NAMALWA (cell line): ENCODE measurements around the gene IER5.
A peak's percentile ranks its signal among the peaks of the same experiment; 100 is the strongest.

Experiments used
- DNase-seq: peaks from one replicate; pipeline ENCODE4 v3.0.0-alpha.2; 2015; ENCODE audit warnings: low spot score

The IER5 gene

DNA sequence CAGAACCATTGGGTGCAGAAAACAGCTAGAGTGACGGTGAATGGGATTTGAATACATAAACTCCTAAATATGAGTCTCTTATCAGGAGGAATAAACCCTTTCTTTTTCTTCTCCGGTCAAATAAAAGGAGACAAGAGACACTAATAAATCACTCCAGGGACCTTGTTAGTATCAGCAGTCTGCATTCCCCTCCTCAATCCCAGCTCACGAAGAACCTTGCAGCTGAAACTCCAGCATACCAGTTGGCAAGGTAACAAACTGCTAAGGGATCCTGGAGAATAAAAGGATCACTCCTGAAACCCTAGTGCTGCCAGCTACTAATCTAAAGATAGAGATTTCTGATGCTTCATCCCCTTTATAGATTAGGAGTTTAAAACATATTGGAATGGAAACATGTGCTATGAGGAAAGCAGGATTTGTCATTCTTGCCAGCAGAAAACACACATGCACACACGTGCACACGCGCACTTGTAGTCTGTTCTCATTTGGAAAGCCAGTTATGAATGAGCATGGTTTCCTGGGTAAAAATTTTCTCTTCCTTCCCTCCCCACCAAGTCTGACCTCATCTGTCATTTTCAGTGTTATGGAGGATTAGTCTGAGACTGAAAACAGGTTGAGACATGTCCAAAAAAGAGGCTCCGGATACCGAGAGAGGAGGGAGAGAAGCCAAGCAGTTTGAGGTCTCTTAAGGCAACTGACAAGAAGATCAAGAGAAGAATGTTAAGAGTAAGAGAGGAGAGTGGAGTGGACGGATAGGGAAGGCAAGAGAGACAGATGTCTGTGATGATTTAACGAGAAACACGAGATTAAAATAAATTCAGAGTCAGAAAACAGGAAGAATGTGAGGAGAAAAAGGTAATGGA, 10.9 kb downstream of the IER5 start:
- DNase-seq, result no peak

DNA sequence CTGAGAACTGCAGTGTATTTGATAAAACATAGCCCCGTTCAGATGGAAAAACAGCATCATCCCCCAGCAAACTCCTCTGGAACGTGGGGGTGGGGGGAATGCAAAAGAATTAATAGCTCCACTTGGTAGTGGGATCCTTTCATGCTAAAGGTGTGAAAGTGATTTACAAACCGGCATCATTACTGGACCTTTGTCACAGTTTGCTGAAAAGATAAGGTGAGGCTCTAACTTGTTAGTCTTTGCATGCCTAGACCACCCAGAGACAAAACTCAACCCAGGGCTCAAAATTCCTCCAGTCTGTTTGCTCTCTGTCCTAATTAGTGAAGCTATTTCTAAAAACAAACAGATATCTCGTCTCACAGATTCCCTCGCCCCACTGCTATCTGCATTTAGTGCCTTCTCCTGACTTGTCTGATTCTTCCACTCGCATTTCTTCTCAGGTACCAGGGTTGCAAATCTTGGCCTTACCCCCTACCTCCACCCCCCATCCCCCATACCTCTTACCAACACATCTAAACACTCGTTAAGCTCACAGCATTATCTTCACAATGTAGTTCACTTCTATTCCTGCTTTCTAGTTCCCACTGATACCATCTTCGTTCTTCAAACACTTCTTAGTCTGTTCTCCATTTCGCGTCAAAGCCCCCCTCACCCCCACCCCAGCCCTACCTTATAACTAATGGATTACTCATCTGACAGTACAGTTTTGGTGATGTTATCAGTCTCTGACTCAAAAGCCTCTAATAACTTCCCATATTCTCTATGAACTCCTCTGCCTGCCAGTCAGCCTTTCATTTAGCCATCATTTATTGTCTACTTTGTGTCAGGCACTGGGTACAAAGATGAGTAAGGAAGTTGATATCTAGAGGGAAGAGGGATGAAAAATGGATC, 11.8 kb downstream of the IER5 start:
- no peak for DNase-seq

DNA sequence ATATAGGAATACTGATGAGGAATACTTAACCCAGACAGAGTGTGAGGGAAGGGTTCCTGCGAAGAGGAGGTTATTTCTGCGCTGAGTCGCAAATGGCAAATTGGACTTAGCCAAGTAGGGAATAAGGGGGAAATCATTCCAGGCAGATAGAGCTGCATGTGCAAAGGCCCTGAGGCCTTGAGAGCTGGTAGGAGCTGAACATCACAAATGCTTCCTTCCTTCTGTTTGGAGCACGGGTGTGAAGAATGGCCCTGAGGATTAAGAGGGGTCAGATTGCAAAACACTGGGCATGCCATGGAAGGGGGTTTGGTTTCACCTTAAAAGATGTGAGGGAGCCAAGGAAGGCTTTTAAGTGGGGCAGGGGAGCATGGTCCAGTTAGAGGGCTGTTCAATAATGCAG, 12.4 kb downstream of the IER5 start:
- DNase-seq, result no peak

DNA sequence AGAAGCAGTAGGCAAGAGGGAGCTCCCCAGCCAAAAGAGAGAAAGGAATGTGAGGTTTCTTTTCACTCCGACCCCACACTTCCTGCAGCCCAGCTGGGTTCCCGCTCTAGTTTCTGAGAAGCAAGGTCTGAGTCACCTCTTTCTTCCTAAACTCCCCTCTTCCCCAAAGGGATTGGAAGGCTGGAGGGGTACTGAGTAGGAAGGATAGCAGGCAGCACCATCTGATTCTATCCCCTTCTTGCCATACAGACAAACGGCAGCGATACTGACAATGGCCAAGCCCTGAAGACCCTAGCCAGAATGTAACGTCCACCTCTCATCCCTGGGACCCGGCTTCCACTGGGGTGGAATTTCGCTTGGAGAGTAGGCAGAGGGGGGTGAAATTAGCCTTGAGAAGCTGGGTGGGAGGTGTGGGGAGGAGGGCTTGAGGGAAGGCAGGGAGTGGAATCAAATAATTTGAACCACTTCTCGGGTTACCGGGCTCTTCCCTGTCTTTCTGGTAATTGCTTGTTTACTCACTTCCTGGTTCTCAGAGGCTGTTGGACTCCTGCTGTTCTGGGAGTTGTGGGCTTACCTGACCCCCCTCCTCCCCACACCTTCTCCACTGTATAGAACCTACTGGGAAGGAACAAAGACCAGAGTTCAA, 13.2 kb downstream of the IER5 start:
- no peak for DNase-seq

DNA sequence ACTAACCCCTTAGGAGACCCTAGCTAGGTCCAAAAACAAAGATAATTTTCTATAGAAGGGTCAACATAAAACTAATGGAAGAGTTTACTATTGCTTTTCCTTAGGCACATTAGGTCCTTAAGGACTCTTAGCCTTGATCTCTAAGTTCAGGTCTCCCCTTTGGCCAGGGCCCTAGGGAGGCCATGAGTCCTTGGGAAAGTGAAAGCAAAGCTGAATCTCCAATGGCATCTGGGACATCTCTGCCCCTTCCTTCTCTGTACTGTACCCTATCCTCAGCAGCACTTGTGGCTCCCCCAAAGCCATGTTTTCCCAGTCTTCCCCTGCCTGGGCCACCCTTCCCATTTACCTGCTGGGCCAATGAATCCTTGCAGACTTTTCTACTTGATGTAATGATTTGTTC, 14.3 kb downstream of the IER5 start:
- DNase-seq, result no peak

DNA sequence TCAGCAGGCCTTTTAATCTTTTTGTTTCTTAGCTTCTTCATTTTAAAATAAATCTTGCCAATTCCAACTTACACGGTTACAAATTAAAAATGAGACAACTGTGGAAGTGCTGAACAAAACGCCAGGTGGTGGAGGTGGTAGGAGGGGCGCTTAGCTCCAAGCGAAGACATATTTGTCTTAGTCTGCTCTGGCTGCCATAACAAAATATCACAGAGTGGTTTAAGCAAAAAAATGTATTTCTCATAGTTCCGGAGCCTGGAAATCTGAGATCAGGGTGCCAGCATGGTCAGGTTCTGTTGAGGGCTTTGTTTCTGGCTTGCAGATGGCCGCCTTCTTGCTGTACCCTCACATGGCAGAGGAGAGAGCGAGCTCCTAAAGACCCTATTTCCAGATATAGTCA, 14.9 kb downstream of the IER5 start:
- no peak for DNase-seq

DNA sequence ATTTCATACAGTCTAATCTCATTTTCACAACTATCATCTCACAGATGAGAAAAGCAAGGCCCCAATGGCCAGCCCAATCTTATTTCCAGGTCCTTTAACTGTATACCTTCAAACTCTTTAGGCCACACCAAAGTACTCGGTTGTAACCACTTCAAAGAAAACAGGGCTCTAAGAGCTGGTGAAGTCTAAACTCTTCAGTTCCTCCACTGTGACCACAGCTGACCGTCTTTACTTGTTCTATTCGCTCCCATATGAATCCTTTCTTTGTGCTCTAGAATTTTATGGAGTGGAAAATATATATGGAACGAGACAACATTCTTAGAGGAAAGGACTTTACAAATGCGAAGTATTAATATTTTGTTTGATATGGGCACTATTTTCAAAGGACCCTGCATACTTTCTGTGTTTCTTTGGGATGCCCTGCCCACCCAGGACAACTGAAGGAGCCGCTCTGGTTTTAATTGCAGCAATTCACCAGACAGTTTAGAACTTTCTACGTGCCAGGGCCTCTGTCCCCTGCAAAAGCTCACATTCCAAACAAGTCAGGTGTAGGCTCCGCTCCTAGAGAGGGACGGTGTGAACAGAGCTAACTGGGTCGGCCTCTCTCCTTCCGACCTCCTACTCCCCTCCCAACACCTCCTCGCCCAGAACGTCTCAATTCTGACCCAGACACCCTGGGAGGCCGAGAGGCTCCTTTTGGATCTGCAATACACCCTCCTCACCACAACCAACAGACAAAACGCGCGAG, 15.7 kb downstream of the IER5 start:
- DNase-seq, result no peak

DNA sequence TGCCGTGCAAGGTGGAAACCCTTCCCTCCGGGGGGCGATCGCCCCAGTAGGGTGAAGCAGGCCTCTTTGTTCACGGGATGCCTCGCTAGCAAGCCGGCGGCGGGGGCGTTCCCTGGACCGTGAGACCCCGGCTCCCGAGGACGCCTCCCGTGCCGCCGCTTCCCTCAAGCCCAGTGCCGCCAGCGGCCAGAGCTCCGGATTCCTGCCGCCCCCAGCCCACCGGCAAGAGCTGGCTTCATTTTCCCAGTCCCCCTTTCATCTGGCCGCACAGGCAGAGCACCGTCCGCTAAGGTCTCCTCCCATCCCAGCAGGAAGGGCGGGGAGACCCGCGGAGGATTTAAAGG, 16.3 kb downstream of the IER5 start:
- peak; percentile 86 for DNase-seq

DNA sequence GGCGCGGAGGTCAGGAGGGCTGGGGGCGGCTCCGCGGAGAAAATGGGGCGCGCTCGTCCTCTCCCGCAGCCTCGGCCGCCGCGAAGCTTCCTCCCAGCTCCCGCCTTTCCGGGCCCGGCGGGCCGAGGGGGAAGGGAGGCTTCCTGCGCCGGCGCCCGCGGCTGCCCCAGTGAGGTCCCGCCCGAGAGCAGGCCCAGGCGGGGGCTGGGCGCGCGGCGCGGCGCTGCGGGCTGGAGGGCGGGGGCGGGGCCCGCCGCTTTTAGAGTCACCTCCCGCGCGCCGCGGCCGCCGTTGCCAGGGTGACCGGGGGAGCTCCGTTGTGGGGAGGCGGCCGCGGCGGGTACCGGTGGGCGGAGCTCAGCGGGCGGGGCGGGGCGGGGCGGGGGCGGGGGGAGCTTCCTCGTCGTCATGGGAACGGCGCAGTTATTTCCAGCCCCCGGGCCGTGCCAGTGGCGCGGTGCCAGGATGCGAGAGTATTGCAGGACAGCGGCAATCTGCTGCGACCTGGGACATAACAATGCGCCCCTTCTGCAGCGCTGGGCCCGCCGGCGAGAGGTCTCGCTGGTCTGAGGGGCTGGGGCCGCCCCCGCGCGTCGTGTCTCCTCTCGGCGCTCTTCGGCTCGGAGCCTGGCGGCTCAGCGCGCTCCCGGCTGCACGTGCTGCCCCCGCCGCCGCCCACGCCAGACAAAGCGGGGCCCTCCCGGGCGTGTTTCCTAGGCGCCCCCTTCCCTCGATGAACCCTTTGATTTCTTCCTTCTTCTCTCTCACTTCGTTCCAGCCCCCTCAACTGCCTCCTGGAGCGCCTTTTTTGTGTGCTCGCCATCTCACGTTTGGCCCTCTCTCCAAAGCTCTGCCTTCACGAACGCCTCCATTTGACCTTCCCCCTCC, 16.9 kb downstream of the IER5 start:
- peak; percentile 95 for DNase-seq

DNA sequence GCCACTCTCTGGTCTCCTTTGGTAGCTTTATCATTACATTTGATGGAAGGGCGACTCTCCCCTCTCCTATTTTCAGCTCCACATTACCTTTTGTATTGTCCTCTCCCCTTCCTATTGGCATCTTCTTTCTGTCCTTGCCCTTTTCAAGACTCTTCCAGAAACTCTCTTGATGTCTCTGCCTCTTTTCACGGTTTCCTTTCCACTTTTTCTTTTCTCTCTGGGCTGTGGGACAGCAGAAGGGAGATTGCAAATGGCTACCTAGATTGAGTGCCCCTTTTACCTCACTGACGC, 17.5 kb downstream of the IER5 start:
- no peak for DNase-seq

DNA sequence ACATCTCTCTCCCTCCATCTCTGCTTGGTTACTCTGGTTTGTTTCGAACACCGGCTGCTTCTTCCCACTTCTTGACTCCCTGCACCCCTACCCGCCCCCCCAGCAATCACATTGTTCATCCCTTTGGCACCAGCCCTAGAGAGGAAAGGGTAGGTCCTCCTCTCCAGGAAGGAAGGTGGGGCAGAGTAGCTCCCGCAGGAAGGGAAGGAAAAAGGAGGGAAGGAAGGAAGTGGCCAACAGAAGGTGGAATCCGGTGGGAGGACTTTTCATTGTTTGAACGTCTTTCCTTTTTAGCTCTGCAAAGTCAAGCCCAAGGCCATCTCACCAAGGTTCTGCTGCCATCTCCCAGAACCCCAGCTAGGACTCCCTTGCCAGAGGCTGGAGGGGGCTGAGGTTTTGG, 18.0 kb downstream of the IER5 start:
- DNase-seq, result no peak

DNA sequence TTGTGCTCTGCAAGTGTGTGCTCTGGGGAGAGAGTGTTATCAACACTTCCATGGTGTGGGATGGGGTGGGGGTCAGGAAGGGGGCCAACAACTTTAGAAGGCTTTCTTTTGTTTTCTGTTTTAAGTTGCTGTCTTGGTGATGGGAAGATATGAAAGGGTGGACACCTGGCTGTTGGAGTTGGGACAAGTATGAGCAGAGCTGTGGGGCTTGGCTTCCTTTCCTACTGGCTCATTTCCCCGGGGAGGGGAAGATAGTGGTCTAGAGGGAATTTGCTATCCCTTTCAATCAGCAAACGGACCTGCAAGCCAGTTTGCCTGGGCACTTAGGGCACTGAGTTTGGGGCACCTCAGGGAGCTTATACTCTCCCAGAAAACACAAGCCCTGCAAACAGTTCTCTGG, 19.2 kb downstream of the IER5 start:
- no peak for DNase-seq

DNA sequence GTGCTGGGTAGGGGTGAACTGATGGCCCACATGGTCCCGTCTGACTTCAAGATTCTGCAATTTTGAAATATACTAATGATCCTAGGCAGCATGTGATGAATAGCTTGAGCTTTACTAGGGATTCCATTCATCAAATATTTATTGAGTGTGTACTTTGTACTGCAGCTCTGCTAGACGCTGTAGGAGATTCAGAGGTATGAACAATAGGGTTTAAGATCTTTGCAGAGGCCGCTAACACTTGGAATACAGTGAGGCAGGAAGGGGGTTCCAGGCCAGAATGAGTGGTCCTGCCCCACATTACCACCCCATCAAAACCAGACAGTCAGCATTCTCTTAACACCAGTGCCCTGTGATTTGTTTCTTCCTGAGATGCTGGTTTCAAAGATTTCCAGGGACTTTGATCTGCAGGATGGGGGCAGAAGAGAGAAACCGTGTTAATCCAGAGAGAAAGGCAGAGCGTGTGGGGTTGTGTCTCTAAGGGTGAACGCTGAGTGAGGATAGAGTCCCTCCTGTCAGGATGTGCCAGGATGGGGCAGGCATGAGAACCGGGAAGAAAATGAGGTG, 19.9 kb downstream of the IER5 start:
- DNase-seq, result no peak

DNA sequence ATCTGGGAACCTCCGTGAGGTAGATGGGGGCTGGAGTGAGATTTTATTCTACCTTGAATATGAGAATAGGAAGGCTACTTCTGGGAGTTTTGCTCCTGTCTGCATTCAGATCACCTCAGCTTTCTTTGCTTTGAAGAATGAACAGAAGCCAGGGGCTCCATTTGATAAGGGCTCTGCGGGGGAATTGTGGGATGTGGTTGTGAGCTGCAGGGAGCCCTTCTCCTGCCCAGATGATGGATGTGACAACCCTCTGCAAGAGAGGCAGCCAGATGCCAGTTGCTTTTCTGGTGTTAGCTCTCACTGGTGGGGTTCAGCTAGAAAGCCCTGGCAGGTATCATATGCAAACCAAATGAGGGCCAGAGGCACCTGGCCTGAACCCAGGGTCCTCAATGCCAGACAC, 21.5 kb downstream of the IER5 start:
- no peak for DNase-seq

DNA sequence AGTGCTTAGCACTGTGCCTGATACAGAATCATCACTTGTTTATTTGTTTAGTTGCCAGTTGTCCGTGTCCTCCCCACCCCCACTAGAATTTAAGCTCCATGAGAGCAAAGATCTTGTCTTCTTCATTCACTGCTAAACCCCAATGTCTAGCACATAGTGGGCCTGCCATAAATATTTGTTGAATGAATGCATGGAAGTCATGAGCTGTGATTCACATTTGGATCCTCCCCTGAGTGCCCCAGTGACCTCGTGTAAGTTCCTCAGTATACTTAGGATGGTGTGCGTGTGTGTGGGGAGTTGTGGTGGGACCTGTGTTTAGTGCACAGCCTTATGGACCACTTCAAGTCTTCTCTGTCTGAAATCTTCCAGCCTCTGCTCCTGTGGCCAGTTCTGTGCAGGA, 23.1 kb downstream of the IER5 start:
- no peak for DNase-seq

DNA sequence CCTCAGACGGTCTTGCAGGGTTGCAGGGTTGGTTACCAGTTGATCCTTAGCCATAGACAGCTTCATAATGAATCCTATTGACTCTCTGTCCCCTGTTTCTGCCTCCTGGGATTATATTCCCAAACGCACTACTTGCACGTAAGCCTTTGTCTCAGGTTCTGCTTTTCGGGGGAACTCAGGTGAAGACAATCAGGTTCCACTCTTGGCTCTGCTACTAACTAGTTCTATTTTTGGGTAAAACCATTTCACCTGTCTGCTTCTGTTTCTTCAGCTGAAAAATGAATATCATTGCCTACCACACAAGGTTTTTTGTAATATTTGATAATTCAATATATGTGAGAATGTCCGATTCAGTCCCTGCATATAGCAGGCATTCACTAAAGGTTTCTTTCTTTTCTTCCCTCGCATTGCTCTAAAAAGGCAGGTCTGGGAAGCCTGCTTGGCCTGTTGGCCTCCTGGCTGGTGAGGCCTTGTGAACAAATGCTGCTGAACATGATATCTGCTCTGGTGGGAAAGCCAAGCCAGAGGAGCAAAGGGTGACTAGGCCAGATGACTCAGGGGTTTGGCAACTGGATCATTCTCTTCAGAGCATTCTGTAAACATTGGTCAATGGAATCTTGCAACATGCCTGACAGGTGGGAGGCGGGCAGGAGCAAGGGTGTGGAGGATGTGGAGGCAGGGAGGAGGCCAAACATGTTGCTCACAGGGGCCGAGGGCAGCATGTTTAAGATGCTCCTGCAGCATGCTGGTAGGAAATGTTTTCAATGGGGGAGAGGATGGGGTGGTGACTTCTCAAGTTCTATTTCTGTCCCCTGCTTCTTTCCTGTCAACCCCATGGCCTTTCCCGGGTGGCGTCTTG, 23.8 kb downstream of the IER5 start:
- DNase-seq, result no peak

DNA sequence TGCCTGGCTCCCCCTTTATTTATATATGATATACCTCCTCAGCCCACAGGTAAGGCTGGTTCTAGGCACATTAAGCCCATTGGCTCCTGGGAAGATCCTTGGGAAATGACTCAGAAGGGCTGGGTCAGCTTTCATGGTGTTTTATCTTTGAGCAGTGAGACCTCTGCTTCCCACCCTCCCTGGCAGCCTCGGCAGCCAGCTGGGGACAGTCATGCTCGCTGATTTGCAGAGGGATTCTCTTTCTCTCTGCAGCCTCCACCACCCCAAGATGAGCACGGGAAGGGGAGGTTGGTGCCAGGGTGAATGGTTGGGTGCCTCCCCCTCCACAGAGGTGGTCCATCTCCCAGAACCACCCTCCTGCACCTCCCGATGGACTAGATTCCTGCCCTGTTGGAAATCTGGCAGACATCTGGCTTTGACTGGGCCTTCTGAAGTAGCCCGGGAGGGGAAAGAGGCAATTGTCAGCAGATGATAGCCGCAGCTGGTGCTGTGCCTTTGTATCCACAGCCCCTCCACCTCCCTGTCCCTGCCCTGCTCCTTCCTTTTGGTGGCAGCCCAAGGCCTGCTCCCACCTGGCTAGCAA, 24.6 kb downstream of the IER5 start:
- no peak for DNase-seq

DNA sequence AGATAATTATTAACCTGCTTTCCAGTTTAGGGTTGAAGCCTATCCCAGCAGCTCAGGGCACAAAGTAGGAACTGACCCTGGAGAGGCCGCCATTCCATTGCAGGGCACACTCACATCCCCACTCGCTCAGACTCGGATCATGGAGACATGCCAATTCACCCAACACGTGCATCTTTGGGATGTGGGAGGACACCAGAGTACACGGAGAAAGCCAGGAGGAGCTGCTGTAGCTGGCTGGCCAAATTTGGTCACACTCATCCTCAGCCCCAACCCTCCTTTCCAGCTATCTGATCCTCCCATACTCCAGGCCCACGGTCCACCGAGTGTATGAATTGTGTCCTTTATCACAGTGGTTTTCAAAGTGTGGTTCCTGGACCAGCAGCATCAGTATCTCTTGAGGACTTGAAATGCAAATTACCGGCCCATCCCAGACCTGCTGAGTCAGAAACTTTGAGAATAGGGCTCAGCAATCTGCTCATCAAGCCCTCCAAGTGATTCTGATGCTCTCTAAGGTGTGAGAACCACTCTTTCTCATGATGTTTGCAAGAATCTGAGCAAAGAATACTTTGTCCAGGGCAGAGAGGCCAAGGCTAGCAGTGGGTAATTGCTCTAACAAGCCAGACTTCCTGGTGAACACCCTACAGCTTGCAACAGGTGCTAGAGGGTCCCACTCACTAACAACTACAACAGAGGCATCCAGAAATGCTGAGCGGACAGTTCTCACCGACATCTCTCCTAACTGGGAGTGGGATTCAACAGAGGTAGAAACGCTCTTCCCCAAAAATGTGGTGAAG, 26.3 kb downstream of the IER5 start:
- no peak for DNase-seq

DNA sequence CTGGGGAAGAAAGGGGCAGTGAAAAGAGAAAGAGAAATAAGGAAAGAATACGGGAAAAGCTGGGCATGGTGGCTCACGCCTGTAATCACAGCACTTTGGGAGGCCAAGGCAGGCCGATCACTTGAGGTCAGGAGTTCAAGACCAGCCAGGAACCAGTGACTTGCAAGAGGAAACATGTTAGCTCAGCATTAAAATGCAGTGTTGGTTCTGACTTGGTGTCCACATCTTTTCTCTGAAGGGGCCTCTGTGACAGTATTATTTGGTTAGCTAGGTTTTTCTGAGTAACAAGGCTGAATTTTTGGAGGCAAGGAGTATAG, 26.8 kb downstream of the IER5 start:
- no peak for DNase-seq
